SK-N-SH (cell line): ENCODE data around the gene AGTRAP.

ENCODE experiments used
- CTCF ChIP-seq: fragments of 200-600 bp; sonication (generic); IDR thresholded peaks from 2 replicates; pipeline ENCODE4 v1.6.1; 2017; ENCODE audit warnings: antibody characterized with exemption, mild to moderate bottlenecking, moderate library complexity
- SIN3A ChIP-seq: IDR thresholded peaks from 2 replicates; pipeline ENCODE4 v1.6.1; 2012; ENCODE audit warnings: low read depth, mild to moderate bottlenecking, low read length, moderate library complexity, borderline replicate concordance
- SMC3 ChIP-seq: IDR thresholded peaks from 2 replicates; pipeline ENCODE4 v1.6.1; 2012; ENCODE audit warnings: low read depth, low read length, improper control_type of control experiment
- USF1 ChIP-seq: IDR thresholded peaks from 2 replicates; pipeline ENCODE4 v1.4.0; 2012; ENCODE audit warnings: low read depth, borderline replicate concordance
- YY1 ChIP-seq: IDR thresholded peaks from 2 replicates; pipeline ENCODE4 v1.4.0; 2012; ENCODE audit warnings: low read depth, mild to moderate bottlenecking
- ZBTB33 ChIP-seq: IDR thresholded peaks from 2 replicates; pipeline ENCODE4 v1.4.0; 2012; ENCODE audit warnings: low read depth, borderline replicate concordance

GRCh38 chr1:11780380-11781147, 44.6 kb downstream of the AGTRAP start:
- TF ChIP-seq CTCF: no peak
- TF ChIP-seq YY1: no peak
- no peak for TF ChIP-seq SMC3
- TF ChIP-seq USF1: no peak
- no peak for TF ChIP-seq ZBTB33
- TF ChIP-seq SIN3A: no peak
